Neural progenitor cell (in vitro differentiated cells): ENCODE results near the gene TMEM198.

Source experiments
- CTCF ChIP-seq: fragments of 200-600 bp; sonication (generic); IDR thresholded peaks from 2 replicates; pipeline ENCODE4 v1.5.1; 2017; ENCODE audit warnings: antibody characterized with exemption, mild to moderate bottlenecking
- EZH2 ChIP-seq: fragments of 200-600 bp; sonication (generic); IDR thresholded peaks from 2 replicates; pipeline ENCODE4 v1.6.1; 2017; ENCODE audit warnings: antibody characterized with exemption, mild to moderate bottlenecking, moderate library complexity

GRCh38 chr2:219545295-219545942, 1.6 kb downstream of the TMEM198 start:
- TF ChIP-seq CTCF (no peak), EZH2 (no peak)
